Measurements from ENCODE around the gene GHRHR.

Gene GHRHR

DNA sequence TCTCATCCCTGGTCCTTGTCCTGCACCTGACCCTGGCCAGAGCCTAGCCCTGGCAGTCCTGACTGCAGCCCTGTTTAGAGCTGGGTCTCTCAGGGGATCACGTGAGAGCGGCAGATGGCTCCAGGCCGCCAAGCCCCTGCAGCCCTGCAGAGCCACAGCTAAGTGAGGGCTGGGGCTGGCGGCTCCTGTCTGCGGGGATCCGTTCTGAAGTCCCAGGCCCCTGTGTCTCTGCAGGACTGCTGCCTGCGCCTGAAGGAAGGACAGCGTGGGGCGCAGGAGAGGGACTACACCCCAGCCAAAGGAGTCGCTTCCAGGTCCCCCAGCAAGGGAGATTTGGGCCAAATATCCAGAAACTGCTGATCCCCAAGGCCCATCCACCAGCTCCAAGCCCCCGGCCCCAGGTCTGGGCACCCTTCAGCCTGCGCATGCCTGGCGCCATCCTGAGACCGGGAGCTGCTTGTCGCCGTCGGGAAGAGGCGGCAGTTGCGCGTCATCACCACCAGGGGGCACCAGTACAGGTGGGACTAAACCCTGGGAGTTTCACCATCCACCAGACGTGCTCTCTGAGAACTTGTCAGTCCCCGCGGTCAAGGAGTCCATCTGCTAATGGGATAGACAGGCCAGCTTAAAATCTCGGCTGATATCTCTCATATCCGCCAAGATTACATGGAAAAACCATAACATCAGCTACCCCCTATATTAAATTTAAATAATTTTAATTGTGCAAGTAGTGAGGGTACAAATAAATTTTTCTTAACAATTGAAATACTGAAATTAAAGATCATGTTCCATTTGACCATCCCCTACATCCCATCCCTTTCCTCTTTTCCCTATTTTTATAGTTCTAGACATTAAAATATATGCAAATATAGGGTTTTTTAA is 25.1 kb upstream of the GHRHR start:
- H3K4me3 ChIP-seq (ENCODE audit: low read depth, low read length) = no peak overlapping the region
- DNase-seq (ENCODE audit: low read depth) = peak; percentile 22
- TF ChIP-seq, protein P1, sequence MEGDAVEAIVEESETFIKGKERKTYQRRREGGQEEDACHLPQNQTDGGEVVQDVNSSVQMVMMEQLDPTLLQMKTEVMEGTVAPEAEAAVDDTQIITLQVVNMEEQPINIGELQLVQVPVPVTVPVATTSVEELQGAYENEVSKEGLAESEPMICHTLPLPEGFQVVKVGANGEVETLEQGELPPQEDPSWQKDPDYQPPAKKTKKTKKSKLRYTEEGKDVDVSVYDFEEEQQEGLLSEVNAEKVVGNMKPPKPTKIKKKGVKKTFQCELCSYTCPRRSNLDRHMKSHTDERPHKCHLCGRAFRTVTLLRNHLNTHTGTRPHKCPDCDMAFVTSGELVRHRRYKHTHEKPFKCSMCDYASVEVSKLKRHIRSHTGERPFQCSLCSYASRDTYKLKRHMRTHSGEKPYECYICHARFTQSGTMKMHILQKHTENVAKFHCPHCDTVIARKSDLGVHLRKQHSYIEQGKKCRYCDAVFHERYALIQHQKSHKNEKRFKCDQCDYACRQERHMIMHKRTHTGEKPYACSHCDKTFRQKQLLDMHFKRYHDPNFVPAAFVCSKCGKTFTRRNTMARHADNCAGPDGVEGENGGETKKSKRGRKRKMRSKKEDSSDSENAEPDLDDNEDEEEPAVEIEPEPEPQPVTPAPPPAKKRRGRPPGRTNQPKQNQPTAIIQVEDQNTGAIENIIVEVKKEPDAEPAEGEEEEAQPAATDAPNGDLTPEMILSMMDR (IDR thresholded peaks at IDR 0.05; ENCODE audit: low read depth, low read length, missing control alignments) = peak; percentile 99

DNA sequence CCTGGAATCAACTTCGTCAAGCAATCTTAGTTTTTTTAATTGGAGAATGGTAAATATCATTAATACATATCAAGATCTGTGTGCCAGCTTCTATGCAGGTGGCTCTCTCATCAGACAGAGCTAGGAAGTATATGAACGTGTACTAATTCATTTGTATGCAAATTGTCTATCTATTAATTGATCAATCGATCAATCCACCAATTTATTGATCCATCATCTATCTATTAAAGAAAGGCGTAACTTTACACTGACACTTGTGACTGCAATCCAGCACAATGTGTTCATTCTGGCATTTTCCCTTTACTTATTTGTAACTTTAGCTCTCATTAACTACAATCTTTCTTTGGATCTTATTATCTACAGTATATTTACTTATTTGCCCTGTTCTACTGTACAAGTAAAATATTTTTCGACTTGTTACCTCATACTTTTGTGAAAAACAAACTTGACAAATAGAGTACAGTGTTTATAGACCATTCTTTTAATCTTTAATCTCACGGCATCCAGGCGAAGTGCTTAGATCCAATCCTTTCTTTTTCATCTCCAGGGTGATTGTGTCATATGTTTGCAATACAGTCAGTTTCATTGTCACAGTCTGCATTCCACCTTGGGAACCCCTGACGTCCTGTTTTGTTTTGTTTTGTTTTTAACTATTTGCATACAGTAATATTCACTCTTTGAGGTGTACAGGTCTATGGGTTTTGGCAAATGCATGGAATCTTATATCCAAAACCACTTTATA is 22.0 kb upstream of the GHRHR start:
- TF ChIP-seq, protein P1 (IDR thresholded peaks at IDR 0.05; ENCODE audit: low read depth, low read length, missing control alignments) = no peak
- no peak for DNase-seq (ENCODE audit: low read depth)
- no peak overlapping the region for H3K4me3 ChIP-seq (ENCODE audit: low read depth, low read length)

DNA sequence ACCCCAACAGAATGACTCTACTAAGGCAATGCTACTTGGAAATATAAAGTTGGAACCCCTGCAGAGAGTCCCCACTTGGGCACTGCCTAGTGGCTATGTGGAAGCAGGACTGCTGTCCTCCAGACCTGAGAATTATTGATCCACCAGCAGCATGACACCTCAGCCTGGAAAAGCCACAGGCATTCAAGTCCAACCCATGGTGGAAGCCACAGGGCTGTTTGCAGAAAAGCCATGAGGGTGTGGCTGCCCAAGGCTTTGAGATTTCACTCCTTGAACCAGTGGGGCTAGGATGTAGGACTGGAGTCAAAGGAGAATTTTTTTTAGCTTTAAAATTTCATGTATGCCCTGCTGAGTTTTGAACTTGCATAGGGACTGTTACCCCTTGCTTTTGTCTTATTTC is 13.6 kb upstream of the GHRHR start:
- H3K4me3 ChIP-seq (ENCODE audit: low read depth, low read length) = no peak overlapping the region
- DNase-seq (ENCODE audit: low read depth) = no peak
- TF ChIP-seq, protein P1 (IDR thresholded peaks at IDR 0.05; ENCODE audit: low read depth, low read length, missing control alignments) = no peak

- DNase-seq (ENCODE audit: low read depth) = no peak
- H3K4me3 ChIP-seq (ENCODE audit: low read depth, low read length) = no peak overlapping the region
- TF ChIP-seq, protein P1 (IDR thresholded peaks at IDR 0.05; ENCODE audit: low read depth, low read length, missing control alignments) = no peak
Observed at GRCh38 chr7:30954914-30955313, 8.8 kb upstream of the GHRHR start.

- DNase-seq (ENCODE audit: low read depth) = no peak
- TF ChIP-seq, protein P1 (IDR thresholded peaks at IDR 0.05; ENCODE audit: low read depth, low read length, missing control alignments) = no peak
- H3K4me3 ChIP-seq (ENCODE audit: low read depth, low read length) = no peak overlapping the region
Observed at GRCh38 chr7:30956704-30957103, 7.0 kb upstream of the GHRHR start.

DNA sequence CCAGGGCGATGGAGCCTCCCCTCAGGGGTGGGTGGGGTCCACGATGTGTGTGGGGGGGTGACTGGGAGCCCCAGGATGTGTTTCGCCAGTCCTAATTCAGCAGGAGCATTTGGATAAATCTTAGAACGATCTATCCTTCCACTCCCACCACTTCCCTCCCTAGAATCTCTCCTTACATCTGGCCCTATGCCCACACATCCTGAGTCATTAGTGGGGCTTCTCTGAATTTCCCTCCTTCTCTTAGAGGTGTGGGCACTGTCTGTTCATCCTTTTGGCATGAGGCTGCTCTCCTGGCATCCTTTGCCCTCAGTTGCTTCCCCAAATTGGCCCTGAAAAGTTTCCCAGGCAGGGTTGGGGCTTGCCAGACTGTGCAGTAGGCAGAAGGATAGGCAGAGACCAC is 1.6 kb downstream of the GHRHR start:
- no peak overlapping the region for H3K4me3 ChIP-seq (ENCODE audit: low read depth, low read length)
- TF ChIP-seq, protein P1 (IDR thresholded peaks at IDR 0.05; ENCODE audit: low read depth, low read length, missing control alignments) = no peak
- no peak for DNase-seq (ENCODE audit: low read depth)
